ENCODE results near the gene FEZ2.

Gene FEZ2

DNA sequence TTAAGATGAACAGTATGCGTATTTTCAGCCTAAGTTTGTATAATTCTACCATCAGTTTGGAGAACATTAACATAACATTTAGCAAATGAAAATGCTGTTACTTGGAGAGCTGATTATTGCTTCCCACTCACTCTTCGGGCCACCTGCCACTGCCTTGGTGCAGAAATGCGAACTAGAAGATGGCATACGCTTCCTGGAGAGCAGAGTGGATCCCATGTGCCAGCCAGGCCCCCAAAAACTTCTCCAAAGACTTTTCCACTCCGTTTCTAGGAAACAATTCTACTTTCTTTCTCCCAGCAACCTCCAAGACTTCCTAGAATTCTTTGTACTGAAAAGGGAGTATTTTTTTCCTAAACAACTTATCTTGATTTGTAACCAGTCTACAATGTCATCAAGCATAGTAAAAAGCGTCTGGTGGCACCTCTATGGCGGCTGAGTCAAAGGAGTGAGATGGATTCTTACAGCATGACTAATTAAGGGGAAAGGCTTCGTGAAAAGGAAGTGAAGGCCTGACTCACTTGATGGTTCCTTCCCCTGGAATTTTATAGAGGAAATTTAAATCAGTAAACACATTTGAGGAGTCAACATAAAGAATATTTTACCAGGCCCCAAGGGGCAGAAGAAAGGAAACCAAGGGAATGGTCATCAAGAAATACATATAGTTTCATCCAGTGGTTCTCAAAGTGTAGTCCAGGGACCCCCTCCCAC is 36.6 kb downstream of the FEZ2 start:
- no peak for DNase-seq (ENCODE audit: low read depth)

DNA sequence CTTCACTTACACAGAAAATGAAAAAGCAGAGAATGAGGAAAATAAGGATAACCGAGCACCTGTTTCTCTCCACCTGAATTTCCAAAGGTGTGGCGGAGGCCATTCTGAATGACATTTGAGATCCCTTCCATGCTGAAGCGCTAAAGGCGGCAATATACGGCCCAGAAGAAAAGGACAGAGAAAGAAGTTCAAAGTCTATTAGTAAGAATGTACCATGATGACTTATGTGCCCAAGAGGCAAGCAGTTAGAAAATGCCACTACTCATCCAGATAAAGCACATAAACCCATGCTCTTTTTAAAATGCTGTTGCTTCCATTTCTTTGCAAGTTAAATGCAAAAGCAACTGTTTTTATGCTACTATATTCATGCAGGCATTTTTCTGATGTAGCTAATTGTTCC is 37.2 kb downstream of the FEZ2 start:
- no peak for DNase-seq (ENCODE audit: low read depth)

DNA sequence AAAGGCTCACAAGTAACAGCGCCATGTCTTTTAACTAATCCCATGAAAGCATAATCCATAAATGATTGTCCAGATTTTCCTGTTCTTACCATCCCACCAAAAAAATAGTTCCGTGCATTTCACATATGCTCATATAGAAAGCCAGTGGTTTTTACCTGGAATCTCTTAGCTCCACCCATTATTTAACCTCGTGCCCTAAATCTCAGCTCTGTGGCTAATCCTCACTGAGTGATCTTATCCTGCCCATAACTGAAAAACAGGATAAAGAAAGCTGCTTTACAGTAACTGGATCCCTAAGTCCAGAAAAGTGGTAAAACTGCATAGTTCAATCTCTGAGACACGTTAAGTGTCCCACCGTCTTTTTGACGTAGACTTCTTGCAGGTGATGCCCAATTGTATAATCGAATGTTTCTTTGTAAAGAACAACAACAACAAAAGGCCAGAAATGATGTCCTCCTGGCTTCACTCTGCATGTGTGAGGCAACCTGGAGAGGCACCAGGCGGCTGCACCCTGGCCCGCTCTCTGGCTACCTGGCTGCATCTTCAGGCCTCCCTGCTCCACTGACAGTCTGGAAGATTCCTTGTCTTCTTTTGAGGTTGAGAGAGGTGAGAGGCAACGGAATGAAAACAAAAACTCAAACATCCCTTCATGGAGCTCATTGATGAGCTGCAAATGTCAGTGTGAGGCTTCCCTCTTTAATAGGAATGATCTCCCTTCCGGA is 38.6 kb downstream of the FEZ2 start:
- no peak for DNase-seq (ENCODE audit: low read depth)

DNA sequence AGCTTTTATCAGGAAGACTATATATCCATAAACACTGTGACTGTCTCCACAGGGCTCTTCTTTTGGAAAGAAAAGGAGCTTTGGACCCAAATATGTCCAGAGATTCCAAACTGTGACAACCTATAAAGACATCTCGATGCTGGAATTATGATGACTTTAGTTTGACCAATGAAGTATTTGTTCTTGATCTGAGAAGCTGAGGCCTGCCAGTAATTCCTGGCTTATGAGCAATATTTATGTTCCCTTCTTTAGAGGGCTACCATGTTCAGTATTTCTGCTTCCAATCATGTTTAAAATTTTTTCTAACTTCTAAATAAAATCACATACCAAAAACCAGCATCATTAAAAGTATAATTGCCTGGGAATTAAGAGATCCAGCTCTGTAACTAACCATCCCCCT is 41.1 kb downstream of the FEZ2 start:
- DNase-seq (ENCODE audit: low read depth): no peak

DNA sequence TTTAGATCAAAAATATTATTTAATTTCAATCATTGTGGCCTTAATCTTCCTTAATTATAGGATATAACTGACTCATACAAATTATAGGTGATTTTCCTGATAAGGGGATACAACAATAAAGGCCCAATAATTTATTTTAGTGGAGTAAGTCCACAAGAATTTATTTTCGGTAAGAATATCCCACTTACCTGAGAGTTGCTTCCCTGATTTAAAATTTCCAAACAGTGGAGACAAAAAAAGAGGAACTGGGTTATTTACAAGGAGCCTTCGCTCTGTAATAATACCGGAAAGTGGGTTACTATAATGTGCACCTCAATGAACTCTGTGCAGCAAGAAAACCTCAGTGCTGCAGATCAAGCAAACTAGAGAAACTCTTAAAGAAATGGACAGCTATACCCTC is 42.2 kb downstream of the FEZ2 start:
- DNase-seq (ENCODE audit: low read depth): no peak

DNA sequence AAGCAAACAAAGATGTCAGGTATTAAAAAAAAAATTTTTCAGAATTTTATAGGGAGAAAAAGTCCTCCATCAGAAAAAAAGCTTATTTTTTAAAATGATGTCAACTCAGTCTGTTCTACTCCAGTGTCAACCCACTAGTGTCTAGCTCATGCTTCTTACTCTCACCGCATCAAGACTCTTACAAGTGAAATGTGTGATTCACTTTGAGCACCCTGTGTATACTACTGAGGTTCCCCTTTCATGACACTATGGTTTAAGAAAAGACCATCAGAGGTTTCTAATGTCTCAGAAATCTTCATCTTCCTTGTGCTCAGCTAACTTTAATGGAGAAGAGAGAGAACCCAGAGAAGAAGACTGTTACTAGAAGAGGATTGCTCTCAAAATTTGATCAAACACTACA is 43.4 kb downstream of the FEZ2 start:
- DNase-seq (ENCODE audit: low read depth): no peak

DNA sequence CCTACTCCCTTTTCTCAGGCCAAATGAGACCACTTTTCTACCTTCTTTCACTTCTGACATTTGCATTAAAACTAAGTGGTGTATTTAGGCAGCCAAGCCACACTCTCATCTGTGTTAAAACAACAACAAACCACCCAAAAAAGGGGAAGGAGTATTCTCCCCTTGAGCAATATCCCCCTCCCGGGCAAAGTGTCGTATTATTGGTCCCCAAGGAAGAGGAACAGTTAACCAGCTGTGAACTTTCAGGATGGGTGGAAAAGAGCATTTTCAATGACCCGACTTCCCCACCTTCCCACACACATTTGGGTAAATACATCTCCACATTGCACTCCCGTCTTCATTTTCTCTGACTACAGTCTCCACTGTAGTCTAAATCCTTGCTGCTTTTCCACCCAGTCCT is 44.3 kb downstream of the FEZ2 start:
- DNase-seq (ENCODE audit: low read depth): no peak

DNA sequence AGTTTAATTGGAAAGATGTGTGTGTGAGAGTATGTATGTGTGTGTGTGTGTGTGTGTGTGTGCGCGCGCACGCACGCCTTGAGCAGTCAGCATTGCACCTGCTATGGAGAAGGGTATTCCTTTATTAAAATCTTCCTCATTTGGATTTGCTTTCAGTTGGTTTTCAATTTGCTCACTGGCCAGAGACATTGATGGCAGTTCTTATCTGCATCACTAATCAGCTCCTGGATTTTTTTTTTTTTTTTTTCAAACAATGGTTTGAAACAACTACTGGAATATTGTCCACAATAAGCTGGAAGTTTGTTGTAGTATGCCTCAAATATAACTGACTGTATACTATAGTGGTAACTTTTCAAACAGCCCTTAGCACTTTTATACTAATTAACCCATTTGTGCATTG is 48.0 kb downstream of the FEZ2 start:
- DNase-seq (ENCODE audit: low read depth): no peak

DNA sequence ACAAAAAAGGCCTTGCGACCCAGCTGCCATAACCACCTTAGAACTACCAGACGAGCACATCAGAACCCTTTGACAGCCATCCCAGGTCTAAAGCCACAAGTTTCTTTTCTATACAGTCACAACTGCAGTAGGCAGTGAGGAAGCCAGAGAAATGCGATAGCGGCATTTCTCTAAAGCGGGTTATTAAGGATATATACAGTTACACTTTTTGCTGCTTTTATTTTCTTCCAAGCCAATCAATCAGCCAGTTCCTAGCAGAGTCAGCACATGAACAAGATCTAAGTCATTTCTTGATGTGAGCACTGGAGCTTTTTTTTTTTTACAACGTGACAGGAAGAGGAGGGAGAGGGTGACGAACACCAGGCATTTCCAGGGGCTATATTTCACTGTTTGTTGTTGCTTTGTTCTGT is 48.8 kb downstream of the FEZ2 start:
- DNase-seq (ENCODE audit: low read depth): no peak

DNA sequence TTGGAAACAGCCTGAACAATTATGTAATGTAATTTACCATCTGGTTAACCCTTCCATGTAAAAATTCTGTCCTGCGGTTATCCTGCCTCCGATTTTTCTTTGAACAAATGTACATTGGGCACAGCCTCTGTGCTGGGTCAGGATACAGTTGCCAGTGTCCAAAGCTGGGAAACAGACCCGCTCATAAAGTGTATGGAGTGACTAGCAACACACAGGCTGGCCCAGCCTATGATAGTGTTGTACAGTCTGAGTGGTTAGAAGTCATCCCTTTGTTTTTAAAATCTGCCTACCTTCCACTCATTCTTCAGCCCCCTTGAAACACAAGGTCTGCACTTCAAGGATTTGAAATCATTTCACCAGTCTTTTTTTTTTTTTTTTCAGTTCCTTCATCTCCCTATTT is 50.1 kb downstream of the FEZ2 start:
- DNase-seq (ENCODE audit: low read depth): no peak

DNA sequence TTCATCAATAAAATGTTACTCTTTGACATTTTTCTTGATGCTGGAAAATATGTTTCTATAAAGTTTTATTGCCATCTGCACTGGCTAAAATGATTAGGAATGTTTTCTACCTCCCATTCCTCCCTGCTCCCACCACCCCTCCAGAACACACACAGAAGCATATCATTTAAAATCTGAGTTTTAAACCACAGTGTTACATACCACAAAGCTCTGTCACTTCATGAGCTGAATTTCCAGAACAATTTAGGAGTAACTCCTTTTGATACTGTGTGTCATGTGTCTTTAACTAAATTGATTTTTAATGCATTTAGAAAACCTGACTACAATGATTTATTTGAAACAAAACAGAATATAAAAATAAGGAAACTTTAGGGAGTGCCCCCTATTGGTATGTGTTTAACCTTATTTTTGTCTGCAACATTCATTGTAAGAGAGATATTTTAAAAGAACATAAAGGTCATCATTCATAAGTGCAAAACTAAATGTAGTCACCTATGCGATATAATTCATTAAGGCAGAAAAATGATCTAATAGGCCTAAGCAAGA is 52.0 kb downstream of the FEZ2 start:
- DNase-seq (ENCODE audit: low read depth): no peak

DNA sequence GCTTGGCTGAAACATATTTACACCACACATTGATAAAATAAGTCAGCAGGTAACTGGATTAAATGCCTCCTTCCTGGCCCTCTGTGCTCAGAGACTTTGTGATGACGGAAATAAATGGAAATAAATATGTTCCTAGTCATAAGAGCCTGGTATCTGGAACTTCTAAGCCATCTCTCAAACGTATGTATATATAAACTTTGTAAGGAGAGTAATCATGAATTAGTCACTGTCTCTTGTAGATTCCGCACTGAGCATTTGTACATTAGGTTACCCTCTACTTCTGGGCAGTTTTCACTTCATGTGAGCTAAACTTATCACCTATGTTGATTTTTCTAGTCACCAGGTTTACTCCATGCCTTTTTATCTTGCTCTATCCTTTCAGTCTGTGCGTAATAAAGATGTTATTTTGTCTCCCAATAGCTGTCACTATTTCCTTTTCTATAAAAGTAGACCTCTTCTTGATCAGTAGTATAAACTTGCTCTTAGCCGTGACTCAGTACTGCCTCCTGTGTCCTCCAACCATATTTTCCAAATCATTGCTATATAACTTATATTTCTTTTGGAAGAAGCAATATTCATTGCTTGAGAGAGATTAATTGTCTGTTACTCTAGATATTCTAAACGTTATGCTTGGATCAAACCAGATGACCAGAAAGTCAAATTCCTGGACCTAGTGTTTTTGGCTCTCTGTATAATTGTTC is 53.2 kb downstream of the FEZ2 start:
- DNase-seq (ENCODE audit: low read depth): no peak

DNA sequence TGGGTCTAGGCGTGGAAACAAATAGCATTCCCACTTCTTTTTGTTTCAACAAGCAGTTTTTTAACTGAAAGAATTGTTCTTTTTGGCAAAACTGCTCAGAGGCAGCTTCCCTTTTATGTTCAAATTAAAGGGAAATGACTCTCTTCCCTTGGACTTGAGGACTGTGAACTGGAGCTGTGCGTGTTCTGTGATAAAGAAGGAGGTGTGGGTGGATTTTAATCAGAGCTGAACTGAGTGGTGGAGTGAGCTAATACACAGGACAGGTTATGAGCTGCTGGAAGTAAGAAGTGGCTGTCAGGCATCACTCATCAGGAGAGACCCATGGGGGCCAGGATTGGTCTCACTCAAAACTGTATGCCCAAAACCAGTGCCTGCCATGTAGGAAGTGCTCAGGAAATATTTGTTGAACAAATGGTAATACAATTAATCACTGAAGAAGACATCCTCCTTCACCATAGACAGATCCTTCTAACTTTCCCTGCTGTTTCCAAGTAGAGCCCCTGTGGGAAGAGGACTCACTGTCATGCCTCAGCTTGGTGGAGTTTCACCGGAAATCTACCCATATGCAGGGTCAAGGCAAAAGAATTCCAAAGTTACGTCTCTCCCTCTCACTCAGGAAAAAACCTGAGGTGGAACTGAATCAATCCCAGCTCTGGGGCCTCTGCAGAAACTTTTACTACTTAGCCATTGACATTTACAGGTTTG is 55.9 kb downstream of the FEZ2 start:
- DNase-seq (ENCODE audit: low read depth): no peak

DNA sequence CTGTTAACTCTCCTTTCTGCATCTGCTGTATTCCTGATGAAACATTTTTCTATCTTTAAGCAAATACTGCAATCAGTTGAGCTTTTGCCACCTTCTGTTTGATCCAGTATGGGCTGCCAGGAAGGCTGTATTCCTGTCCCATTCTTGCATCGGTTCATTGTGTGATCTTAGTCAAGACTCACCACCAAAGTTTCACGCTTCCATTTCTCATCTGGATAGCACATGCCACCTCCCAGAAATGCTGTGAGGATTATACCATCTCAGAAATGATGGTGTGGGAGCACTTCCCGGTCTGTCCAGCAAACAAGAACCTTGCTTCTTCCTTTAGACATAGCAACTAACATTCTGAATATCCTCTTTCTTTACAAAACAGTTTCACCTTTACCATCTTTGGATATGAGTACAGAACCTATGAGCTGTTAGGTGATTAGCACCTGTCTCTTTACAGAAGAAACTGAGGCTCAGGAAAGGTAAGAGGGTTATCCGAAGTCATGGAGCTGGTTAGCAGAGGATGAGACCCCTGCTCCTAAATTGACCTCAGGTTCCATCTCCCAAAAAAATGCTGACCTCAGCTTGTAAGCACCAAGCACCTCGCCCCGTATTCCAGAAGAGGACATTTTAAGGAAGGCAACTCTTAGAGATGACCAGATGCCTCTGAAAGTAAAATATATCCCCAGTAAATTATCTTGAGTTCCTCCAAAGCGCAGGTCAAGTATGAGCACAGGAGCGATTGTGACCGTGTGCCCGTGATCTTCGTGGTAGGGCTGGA is 56.8 kb downstream of the FEZ2 start:
- DNase-seq (ENCODE audit: low read depth): no peak

DNA sequence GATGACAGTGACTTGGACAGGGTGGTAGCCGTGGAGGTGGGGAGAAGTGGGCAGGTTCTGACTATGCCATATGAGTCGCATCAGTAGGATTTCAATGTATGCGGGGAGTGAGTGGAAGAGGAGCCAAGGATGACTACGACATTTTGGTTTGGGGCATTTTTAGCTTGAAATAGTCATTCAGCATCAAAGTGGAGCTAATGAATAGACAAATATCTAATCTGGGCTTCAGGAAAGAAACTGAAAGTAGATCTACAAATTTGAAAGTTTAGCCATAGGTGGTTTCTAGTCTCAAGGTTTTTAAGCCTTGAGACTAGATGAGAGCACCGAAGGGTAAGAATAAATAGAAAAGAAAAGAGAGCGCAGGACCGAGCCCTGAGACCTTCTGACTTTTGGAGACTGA is 58.3 kb downstream of the FEZ2 start:
- no peak for DNase-seq (ENCODE audit: low read depth)

DNA sequence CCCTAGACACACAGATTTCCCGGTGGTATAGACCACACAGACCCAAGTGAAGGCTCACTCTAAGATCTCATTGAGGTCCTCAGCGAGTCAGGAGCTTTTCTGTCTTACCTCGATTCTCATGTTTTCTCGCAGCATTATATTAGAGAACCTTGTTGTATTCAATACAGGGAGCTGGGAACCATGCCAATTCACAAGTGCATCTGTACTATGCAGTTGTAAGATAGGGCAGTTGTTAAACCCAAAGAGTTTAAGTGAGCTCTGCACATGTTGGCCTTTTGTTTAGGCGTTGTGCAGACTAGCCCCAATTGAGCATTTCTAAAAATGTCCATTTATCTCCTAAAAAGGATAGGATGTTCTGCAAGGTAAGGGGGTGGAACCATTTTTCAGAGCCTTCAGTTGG is 59.6 kb downstream of the FEZ2 start:
- no peak for DNase-seq (ENCODE audit: low read depth)

DNA sequence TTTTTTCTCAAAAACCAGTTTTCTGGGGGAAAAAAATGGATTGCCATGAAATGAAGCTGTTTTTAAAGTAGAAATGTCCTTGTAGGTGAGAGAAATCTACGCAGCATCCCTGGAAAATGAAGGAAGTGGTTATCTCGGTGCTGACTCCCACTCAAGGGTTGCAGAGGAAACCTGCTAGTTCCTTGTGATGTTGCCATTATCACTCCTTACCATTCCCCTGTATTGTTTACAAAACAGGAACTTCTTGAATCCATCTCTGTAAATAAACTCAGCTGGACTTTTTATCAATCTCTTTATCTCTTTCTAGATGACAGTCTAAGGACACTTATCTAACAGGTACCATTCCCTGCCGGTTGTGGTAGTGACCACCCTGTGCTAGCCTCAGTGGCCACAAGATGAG is 61.2 kb downstream of the FEZ2 start:
- no peak for DNase-seq (ENCODE audit: low read depth)

DNA sequence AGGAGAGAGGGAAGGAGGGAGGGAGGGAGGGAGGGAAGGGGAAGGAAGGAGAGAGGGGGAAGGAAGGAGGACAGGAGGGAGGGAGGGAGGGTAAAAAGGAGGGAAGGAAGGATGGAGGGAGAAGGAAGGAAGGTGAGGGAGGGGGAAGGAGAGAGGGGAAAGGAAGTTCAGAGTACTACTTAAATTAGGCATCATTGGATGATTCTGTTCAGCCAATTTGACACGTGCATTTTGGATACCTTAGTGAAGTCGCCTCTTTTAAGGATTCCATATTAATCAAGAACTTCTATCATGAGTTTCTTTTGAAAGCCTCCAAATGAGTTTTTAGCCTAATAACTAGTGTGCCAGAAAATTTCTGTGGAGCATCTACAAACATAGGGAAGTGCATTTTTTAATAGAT is 62.9 kb downstream of the FEZ2 start:
- DNase-seq (ENCODE audit: low read depth): no peak

DNA sequence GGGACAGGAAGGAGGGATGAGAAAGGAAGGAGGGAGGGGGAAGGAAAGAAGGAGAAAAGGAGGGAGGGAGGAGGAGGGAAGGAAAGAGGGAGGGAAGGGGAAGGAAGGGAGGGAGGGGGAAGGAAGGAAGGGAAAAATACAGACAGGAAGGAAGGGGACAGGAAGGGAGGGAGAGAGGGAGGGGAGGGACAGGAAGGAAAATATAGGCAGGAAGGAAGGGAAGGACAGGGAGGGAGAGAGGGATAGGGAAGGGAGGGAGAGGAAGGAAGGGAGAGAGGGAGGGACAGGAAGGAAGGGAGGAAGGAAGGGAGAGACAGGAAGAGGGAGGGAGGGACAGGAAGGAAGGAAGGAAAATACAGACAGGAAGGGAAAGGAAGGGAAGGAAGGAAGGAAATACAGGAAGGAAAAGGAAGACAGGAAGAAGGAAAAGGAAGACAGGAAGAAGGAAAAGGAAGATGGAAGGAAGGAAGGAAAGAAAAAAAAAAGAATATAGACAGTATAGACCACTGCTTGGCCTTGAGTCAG is 63.6 kb downstream of the FEZ2 start:
- no peak for DNase-seq (ENCODE audit: low read depth)

DNA sequence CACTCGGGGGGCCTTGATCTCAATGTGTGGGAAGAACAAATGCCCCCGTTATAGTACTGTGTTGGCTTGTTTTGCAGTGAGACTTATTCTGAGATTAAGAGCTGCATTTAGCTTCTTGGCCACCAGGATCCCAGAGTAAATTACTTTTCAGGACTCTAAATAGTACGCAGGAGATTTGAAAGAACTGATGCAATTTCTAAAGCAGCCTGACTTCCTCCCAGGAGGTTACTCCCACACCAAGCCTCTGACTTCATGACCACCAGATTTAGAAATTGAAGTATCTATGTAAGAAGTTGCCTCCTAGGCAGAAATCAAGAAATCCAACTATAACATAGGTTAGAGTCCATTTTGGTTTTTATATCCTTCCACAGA is 67.0 kb downstream of the FEZ2 start:
- no peak for DNase-seq (ENCODE audit: low read depth)

DNA sequence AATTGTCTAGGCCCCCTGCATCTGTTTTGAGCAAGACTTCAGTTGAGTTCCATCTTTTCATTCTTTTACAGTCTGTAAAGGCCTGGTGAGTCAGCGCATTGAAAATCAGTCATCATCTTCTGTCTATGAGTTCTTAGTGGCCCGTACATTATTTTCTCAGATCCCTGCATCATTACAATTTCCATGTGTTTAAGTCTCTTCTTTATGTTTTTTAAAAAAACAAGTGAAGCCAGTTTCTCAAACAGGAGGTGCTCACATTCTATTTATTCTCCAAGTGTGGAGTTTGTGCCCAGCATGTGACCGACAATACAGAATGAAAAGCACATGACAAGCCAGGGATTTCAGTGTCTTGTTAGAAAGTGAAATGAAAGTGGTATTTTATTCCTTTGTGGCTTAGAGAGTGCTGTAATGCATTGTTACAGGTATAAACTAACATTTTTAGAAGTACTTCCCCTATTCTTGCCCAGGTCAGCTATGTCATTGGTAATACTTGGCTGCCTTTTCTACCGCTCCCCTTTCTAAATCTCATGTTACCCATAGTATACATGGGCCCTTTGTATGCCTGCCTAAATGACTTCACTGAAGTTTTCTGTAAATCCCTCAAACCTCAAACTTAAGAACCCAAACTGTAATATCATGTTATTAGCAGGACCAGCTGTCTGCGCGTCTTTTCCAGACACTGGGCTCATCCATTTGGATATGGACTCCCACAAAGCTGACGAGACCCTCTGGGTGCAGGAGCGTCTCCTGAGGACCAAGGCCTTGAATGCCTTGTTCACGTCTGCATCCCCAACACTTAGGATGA is 67.6 kb downstream of the FEZ2 start:
- no peak for DNase-seq (ENCODE audit: low read depth)

Measured in activated T-helper 1 cell treated with Interleukin-2 at 50 U/mL for 16 hours (primary cell).